SH-SY5Y (cell line): ENCODE data around the gene RCBTB2.

ENCODE experiments used
- GATA2 ChIP-seq: IDR thresholded peaks from 2 replicates; pipeline ENCODE4 v1.6.1; 2011; ENCODE audit warnings: mild to moderate bottlenecking, low read depth, low read length
- GATA3 ChIP-seq: IDR thresholded peaks from 2 replicates; pipeline ENCODE4 v1.6.1; 2011; ENCODE audit warnings: low read depth, mild to moderate bottlenecking, low read length, moderate library complexity

GRCh38 chr13:48542581-48543341 is 9.9 kb upstream of the RCBTB2 start:
- no peak for TF ChIP-seq GATA2
- no peak for TF ChIP-seq GATA3
